GM21576 (cell line): ENCODE results near the gene SLC48A1.

Experiments
- ATAC-seq: cut with Tn5 transposase; IDR thresholded peaks from one replicate; pipeline ENCODE4 v1.9.1; 2021; ENCODE audit warnings: mild to moderate bottlenecking, moderate library complexity; ENCODE audit not compliant: unreplicated experiment

Gene SLC48A1

GRCh38 chr12:47744005-47744651 lies 28.9 kb upstream of the SLC48A1 start:
- ATAC-seq = no peak

GRCh38 chr12:47744778-47745436 lies 28.1 kb upstream of the SLC48A1 start:
- no peak for ATAC-seq

GRCh38 chr12:47745485-47746041 lies 27.5 kb upstream of the SLC48A1 start:
- no peak for ATAC-seq

GRCh38 chr12:47746073-47746472 lies 27.0 kb upstream of the SLC48A1 start:
- no peak for ATAC-seq

GRCh38 chr12:47746523-47746922 lies 26.5 kb upstream of the SLC48A1 start:
- no peak for ATAC-seq

GRCh38 chr12:47747126-47747525 lies 25.9 kb upstream of the SLC48A1 start:
- peak; percentile 42 for ATAC-seq

- ATAC-seq = no peak
These were observed 25.2 kb upstream of the SLC48A1 start for GRCh38 chr12:47747596-47748506.

- ATAC-seq = no peak
These were observed 24.6 kb upstream of the SLC48A1 start for GRCh38 chr12:47748507-47748828.

- no peak for ATAC-seq
These were observed 24.1 kb upstream of the SLC48A1 start for GRCh38 chr12:47748899-47749298.

- ATAC-seq = no peak
These were observed 22.7 kb upstream of the SLC48A1 start for GRCh38 chr12:47750229-47750798.

- ATAC-seq = no peak
These were observed 22.0 kb upstream of the SLC48A1 start for GRCh38 chr12:47750916-47751470.

- ATAC-seq = no peak
These were observed 21.5 kb upstream of the SLC48A1 start for GRCh38 chr12:47751561-47751960.

- no peak for ATAC-seq
These were observed 20.9 kb upstream of the SLC48A1 start for GRCh38 chr12:47752121-47752520.

- no peak for ATAC-seq
These were observed 20.5 kb upstream of the SLC48A1 start for GRCh38 chr12:47752552-47752951.

GRCh38 chr12:47753021-47754001 lies 19.7 kb upstream of the SLC48A1 start:
- ATAC-seq = no peak

- ATAC-seq = no peak
These were observed 18.9 kb upstream of the SLC48A1 start for GRCh38 chr12:47754126-47754525.

GRCh38 chr12:47754881-47755280 lies 18.2 kb upstream of the SLC48A1 start:
- ATAC-seq = peak; percentile 10

- ATAC-seq = peak; percentile 70
These were observed 17.1 kb upstream of the SLC48A1 start for GRCh38 chr12:47755655-47756562.
